Fibroblast of skin of left quadriceps (primary cell): ENCODE data around the gene ANKRD36.
A peak's percentile ranks its signal among the peaks of the same experiment; 100 is the strongest.
"Not testable (repeated sequence)": the region's sequence is repeated elsewhere in the genome, so short reads cannot be mapped to it uniquely, and the experiment has no call there.

Source experiments
- DNase-seq, 2 experiments: peaks; one replicate each; pipeline ENCODE4 v3.0.0-alpha.2; 2013; ENCODE audit warnings: low read depth in 2 of 2

ANKRD36 gene

GRCh38 chr2:97113050-97113881, at the start of gene ANKRD36:
TSS of gene ANKRD36 (plus strand) at chr2:97113153. CDS start at chr2:97113740, 587 bp downstream.
- peak; percentile 59 for DNase-seq

- DNase-seq = not testable (repeated sequence)
These were observed 46.9 kb upstream of the ANKRD36 start for GRCh38 chr2:97066030-97066429.

- no peak for DNase-seq
These were observed 45.5 kb upstream of the ANKRD36 start for GRCh38 chr2:97067279-97068004.

GRCh38 chr2:97068074-97068473, 44.9 kb upstream of the ANKRD36 start:
- DNase-seq = no peak

DNA sequence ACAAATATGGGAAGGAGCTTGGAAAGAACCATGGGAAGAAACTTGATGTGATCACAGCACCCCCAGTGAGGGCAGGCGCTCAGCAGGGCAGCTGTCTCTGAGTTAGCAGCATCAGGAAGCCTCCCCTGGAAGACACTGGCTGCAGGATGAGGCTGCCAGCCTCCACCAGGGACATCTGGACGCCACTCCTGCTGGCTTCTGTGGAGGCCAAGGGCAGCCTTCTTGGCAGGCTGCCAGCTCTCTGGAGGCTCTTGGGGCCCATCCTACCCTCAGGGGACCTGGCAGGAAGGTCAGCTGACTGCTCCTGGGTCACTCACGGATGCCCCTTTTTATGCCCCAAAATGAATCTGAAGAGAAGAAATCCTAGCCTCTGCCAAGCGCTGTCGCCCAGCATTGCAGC, 44.2 kb upstream of the ANKRD36 start:
- DNase-seq = not testable (repeated sequence)

- not testable (repeated sequence) for DNase-seq
These were observed 42.0 kb upstream of the ANKRD36 start for GRCh38 chr2:97070915-97071314.

- not testable (repeated sequence) for DNase-seq
These were observed 35.7 kb upstream of the ANKRD36 start for GRCh38 chr2:97077213-97077612.

DNA sequence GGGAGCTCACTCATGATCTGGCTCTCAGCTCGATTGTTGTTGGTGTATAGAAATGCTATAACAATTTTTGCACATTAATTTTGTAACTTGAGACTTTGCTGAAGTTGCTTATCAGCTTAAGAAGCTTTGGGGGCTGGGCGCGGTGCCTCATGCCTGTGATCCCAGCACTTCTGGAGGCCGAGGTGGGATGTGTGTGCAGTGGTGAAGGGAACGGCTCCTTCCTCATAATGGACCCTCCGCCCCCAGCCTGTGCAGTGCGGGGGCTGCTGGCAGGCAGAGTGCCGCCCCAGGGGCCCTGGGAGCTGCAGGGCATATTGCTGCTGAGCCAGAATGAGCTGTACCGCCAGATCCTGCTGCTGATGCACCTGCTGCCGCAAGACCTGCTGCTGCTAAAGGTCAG, 32.1 kb upstream of the ANKRD36 start:
- DNase-seq = not testable (repeated sequence)

DNA sequence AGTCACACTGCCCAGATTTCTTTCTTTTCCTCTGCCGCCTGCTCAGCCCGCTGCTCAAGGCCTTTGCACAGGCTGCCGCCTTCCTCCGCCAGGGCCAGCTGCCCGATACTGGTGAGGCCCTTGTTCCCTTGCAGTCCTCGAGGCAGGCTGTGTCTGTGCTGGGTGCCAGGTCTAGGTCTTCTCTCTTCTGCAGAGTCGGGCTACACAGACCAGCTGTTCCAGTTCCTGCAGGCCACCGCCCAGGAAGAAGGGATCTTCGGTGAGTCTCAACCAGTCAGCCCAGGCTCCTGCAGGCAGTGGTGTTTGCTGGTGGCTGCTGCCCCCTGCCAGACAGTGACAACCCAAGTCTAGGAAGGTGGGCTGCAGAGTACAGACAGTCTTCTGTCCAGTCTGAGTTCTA, 30.7 kb upstream of the ANKRD36 start:
- DNase-seq = not testable (repeated sequence)

DNA sequence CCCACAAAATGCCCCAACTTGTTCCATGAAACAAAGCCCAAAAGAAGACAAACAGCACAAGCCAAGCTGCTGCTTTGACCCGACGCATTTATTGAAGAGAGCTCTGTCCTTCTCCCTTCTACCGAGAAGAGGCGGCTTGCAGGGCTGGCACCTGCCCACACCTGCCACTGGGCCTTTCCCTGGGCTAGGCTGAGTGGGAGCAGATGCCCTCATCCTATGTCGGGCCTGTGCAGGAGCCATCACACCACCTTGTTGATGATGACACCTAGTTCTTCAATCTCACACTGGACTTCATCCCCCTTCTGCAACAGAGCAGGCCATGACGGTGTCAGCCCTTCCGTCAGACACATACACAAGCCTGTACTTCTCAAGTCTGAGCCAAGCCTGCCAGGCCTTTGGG, 29.4 kb upstream of the ANKRD36 start:
- DNase-seq = not testable (repeated sequence)

DNA sequence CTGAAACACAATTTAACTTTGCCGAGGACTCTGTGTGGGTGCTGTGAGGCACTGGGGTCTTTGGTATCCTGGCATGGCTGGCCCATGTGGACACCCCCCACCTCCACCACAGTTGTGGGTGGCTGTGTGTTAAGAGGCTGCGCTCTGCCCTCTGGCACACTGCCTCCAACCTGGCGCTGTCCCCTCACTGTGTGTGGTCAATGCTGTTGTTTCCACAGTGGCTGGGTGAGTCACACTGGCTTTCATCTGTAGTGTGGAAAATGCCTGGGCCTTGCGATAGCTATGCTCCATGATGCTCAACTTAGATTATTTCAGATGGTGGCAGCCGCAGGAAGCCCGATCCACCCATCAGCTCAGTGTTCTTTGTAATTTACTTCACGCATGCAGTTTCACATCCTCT, 27.9 kb upstream of the ANKRD36 start:
- DNase-seq = not testable (repeated sequence)

DNA sequence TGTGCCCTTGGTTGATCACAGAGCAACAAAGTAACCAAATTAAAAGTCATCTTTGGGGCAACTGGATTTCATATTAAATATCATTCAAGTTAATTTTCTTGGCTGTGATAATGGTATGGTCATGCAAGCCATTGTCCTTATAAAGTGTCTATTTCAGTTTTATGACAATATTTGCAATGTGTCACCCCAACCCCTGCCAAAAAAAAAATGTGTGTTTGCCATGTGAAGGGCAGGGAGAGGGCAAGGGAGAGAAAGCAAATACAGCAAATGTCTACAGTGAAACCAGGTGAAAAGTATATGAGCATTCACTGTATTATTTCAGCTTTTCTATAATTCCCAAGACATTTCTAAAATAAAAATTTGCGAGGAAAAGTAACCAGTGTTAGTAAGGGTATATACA, 24.2 kb upstream of the ANKRD36 start:
- not testable (repeated sequence) for DNase-seq

GRCh38 chr2:97092946-97093345, 20.0 kb upstream of the ANKRD36 start:
- DNase-seq = not testable (repeated sequence)

GRCh38 chr2:97093983-97094771, 18.8 kb upstream of the ANKRD36 start:
- DNase-seq = not testable (repeated sequence)

- peak; percentile 25 to 29 for DNase-seq
These were observed 18.0 kb upstream of the ANKRD36 start, which contains the start of gene FAHD2B for GRCh38 chr2:97094772-97095611. TSS of gene FAHD2B (minus strand) at chr2:97094882. CDS start at chr2:97091706, 3,176 bp downstream.

DNA sequence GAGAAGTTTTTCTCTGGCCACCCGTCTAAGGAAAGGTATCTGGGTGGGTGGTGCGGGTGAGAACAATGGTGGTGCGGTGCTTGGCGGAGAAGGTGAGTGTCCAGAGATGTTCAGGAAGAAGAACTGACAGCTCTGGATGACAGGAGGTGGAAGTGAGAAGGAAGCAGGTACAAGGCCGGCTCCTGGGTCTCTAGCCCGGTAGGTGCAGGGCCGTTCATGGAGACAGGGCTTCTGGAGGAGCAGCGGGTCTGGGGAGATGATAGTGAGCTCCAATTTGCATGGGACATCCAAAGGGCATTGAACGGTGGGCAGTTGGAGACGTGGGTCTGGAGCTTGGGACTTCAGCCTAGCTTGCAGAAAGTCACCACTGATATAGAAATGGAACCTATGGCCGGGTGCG, 17.3 kb upstream of the ANKRD36 start:
- DNase-seq = no peak

- DNase-seq = not testable (repeated sequence)
These were observed 14.1 kb upstream of the ANKRD36 start for GRCh38 chr2:97098786-97099372.

DNA sequence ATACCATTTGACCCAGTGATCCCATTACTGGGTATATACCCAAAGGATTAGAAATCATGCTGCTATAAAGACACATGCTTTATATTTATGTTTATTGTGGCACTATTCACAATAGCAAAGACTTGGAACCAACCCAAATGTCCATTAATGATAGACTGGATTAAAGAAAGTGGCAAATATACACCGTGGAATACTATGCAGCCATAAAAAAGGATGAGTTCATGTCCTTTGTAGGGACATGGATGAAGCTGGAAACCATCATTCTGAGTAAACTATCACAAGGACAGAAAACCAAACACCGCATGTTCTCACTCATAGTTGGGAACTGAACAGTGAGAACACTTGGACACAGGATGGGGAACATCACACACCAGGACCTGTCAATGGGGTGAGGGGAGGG, 6.1 kb upstream of the ANKRD36 start:
- not testable (repeated sequence) for DNase-seq

GRCh38 chr2:97111246-97111645, 1.7 kb upstream of the ANKRD36 start:
- not testable (repeated sequence) for DNase-seq

- peak in 1 of 2 experiments; percentile 9 for DNase-seq
These were observed 468 bp upstream of the ANKRD36 start for GRCh38 chr2:97112320-97113049.
